Hepatocyte (in vitro differentiated cells): ENCODE results near the gene MAST4. TPM values are rescaled to one million over a fixed set of nuclear protein-coding genes. Genes with fewer than 3 reads are reported as not detected.

Experiments
- DNase-seq: peaks from one replicate; pipeline ENCODE4 v3.0.0-alpha.2; 2016; ENCODE audit warnings: low spot score
- H2AFZ ChIP-seq: fragments of 200-600 bp; sonication (generic); 2 replicates; pipeline ENCODE4 v1.6.0; 2016; ENCODE audit warnings: antibody characterized with exemption, mild to moderate bottlenecking
- H3K27ac ChIP-seq: fragments of 200-600 bp; sonication (generic); 2 replicates; pipeline ENCODE4 v1.5.1; 2016; ENCODE audit warnings: mild to moderate bottlenecking
- H3K27me3 ChIP-seq: fragments of 200-600 bp; sonication (generic); 2 replicates; pipeline ENCODE4 v1.6.1; 2016
- H3K36me3 ChIP-seq: fragments of 200-600 bp; sonication (generic); replicated peaks from 2 replicates; pipeline ENCODE4 v1.5.1; 2016; ENCODE audit warnings: low read depth; ENCODE audit not compliant: insufficient read depth
- H3K4me1 ChIP-seq: fragments of 200-600 bp; sonication (generic); 2 replicates; pipeline ENCODE4 v1.5.1; 2016; ENCODE audit warnings: mild to moderate bottlenecking, moderate library complexity; ENCODE audit not compliant: insufficient read depth
- H3K4me2 ChIP-seq: fragments of 200-600 bp; sonication (generic); 2 replicates; pipeline ENCODE4 v1.6.0; 2016
- H3K4me3 ChIP-seq: fragments of 200-600 bp; sonication (generic); 2 replicates; pipeline ENCODE4 v1.5.1; 2016; ENCODE audit warnings: mild to moderate bottlenecking
- H3K79me2 ChIP-seq: fragments of 200-600 bp; sonication (generic); 2 replicates; pipeline ENCODE4 v1.6.0; 2017; ENCODE audit warnings: mild to moderate bottlenecking
- H3K9me2 ChIP-seq: fragments of 200-600 bp; sonication (generic); replicated peaks from 2 replicates; pipeline ENCODE4 v1.6.0; 2017; ENCODE audit warnings: mild to moderate bottlenecking; ENCODE audit not compliant: insufficient read depth
- H3K9me3 ChIP-seq: fragments of 200-600 bp; sonication (generic); 2 replicates; pipeline ENCODE4 v1.5.1; 2016; ENCODE audit warnings: low read depth, mild to moderate bottlenecking
- H4K20me1 ChIP-seq: fragments of 200-600 bp; sonication (generic); 2 replicates; pipeline ENCODE4 v1.6.0; 2016; ENCODE audit warnings: mild to moderate bottlenecking; ENCODE audit not compliant: insufficient read depth, poor library complexity, severe bottlenecking
- CTCF ChIP-seq: fragments of 200-600 bp; sonication (generic); IDR thresholded peaks from 2 replicates; pipeline ENCODE4 v1.5.1; 2016; ENCODE audit warnings: antibody characterized with exemption, mild to moderate bottlenecking; ENCODE audit not compliant: poor library complexity
- EZH2 ChIP-seq: fragments of 200-600 bp; sonication (generic); IDR thresholded peaks from 2 replicates; pipeline ENCODE4 v1.6.1; 2016; ENCODE audit warnings: antibody characterized with exemption, mild to moderate bottlenecking, borderline replicate concordance
- EZH2phosphoT487 ChIP-seq: fragments of 200-600 bp; sonication (generic); IDR thresholded peaks from one replicate; pipeline ENCODE4 v1.6.1; 2018; ENCODE audit warnings: antibody characterized with exemption, mild to moderate bottlenecking, low read depth, moderate library complexity; ENCODE audit not compliant: unreplicated experiment, severe bottlenecking
- WGBS: methylation state at CpG from one replicate; pipeline ENCODE4 v1.1.6; 2016; ENCODE audit warnings: low lambda C conversion rate; ENCODE audit errors: missing lambda C conversion rate; 5-methylcytosine and 5-hydroxymethylcytosine counted together
- polyA plus RNA-seq: library from polyadenylated mRNA; unstranded; fragments of >200 nt; fragmentation: Nextera tagmentation; extraction: Ambion mirVana; gene quantifications from 2 replicates; pipeline ENCODE4 v1.2.1, GENCODE V29; 2016
- total RNA-seq: library from RNA; depleted of rRNA; stranded (reverse); fragments of >200 nt; gene quantifications from 2 replicates; pipeline ENCODE4 v1.2.3, GENCODE V29; 2014

Gene MAST4
- total and polyA plus RNA-seq, 2 experiments from 2014 or later = 11.7 to 13.2 TPM

GRCh38 chr5:66903218-66903617, 307.0 kb downstream of the MAST4 start:
- H2AFZ ChIP-seq = no peak overlapping the region
- H3K27me3 ChIP-seq = no peaks in the 10 kb centered on the region
- H3K9me2 ChIP-seq = no peaks in the 10 kb centered on the region
- no peak overlapping the region for H3K4me2 ChIP-seq
- no peak overlapping the region for H3K4me3 ChIP-seq
- WGBS = 91% methylated on average over 1 of the region's 1 CpG
- no peak overlapping the region for H3K27ac ChIP-seq
- no peak for DNase-seq
- no peaks in the 10 kb centered on the region for H4K20me1 ChIP-seq
- H3K79me2 ChIP-seq = no peaks in the 10 kb centered on the region
- H3K36me3 ChIP-seq = no peaks in the 10 kb centered on the region
- TF ChIP-seq CTCF (no peak), EZH2 (no peak), EZH2phosphoT487 (no peak)
- peaks cover 7% of the 10 kb centered on the region for H3K4me1 ChIP-seq
- H3K9me3 ChIP-seq = no peaks in the 10 kb centered on the region

- Histone ChIP-seq H2AFZ (no peak overlapping the region), H3K4me2 (no peak overlapping the region), H3K79me2 (no peaks in the 10 kb centered on the region), H4K20me1 (no peaks in the 10 kb centered on the region), H3K4me3 (no peak overlapping the region), H3K27ac (no peak overlapping the region), H3K27me3 (no peaks in the 10 kb centered on the region), H3K36me3 (no peaks in the 10 kb centered on the region), H3K4me1 (peaks cover 7% of the 10 kb centered on the region), H3K9me3 (no peaks in the 10 kb centered on the region), H3K9me2 (no peaks in the 10 kb centered on the region)
- 75% methylated on average over 3 of the region's 3 CpGs for WGBS
- no peak for DNase-seq
- TF ChIP-seq CTCF (no peak), EZH2phosphoT487 (no peak), EZH2 (no peak)
These were observed 307.5 kb downstream of the MAST4 start for GRCh38 chr5:66903709-66904108.

- H3K9me2 ChIP-seq = no peaks in the 10 kb centered on the region
- H3K27me3 ChIP-seq = no peaks in the 10 kb centered on the region
- no peak overlapping the region for H3K4me2 ChIP-seq
- 14% methylated on average over 3 of the region's 3 CpGs for WGBS
- TF ChIP-seq CTCF = no peak
- no peak for TF ChIP-seq EZH2
- TF ChIP-seq EZH2phosphoT487 = no peak
- no peak for DNase-seq
- H2AFZ ChIP-seq = no peak overlapping the region
- H4K20me1 ChIP-seq = no peaks in the 10 kb centered on the region
- H3K4me3 ChIP-seq = no peak overlapping the region
- H3K27ac ChIP-seq = no peak overlapping the region
- no peaks in the 10 kb centered on the region for H3K36me3 ChIP-seq
- no peaks in the 10 kb centered on the region for H3K79me2 ChIP-seq
- no peaks in the 10 kb centered on the region for H3K9me3 ChIP-seq
- peaks cover 7% of the 10 kb centered on the region for H3K4me1 ChIP-seq
These were observed 308.0 kb downstream of the MAST4 start for GRCh38 chr5:66904189-66904588.

GRCh38 chr5:66906021-66906420, 309.8 kb downstream of the MAST4 start:
- H3K4me2 ChIP-seq = no peak overlapping the region
- no peak overlapping the region for H2AFZ ChIP-seq
- H4K20me1 ChIP-seq = no peaks in the 10 kb centered on the region
- no peaks in the 10 kb centered on the region for H3K79me2 ChIP-seq
- H3K9me3 ChIP-seq = no peaks in the 10 kb centered on the region
- H3K36me3 ChIP-seq = no peaks in the 10 kb centered on the region
- peak overlapping the region; percentile 24 for H3K27ac ChIP-seq
- H3K27me3 ChIP-seq = no peaks in the 10 kb centered on the region
- DNase-seq = no peak
- TF ChIP-seq EZH2phosphoT487 = no peak
- no peak for TF ChIP-seq EZH2
- no peak for TF ChIP-seq CTCF
- H3K4me3 ChIP-seq = no peak overlapping the region
- 47% methylated on average over 3 of the region's 3 CpGs for WGBS
- H3K4me1 ChIP-seq = peaks cover 3% of the 10 kb centered on the region
- H3K9me2 ChIP-seq = no peaks in the 10 kb centered on the region
